HEK293T (cell line): ENCODE measurements around the gene FAM120B.
A peak's percentile ranks its signal among the peaks of the same experiment; 100 is the strongest.

Source experiments
- CTCF ChIA-PET: fragments of 350-600 bp; formaldehyde crosslinking; extraction: SDS; loops from one replicate; lab custom pipeline; 2021; ENCODE audit warnings: antibody characterized with exemption, inconsistent platforms; lab: Yijun Ruan, JAX
- POLR2A ChIA-PET: fragments of 350-600 bp; formaldehyde crosslinking; extraction: SDS; loops from one replicate; lab custom pipeline; 2020; ENCODE audit warnings: antibody characterized with exemption, inconsistent platforms; lab: Yijun Ruan, JAX
- DNase-seq: peaks from one replicate; pipeline ENCODE4 v3.0.0; 2012; ENCODE audit warnings: mixed read lengths; ENCODE audit errors: extremely low spot score
- ARNT ChIP-seq: fragments of 450-650 bp; IDR thresholded peaks from 2 replicates; pipeline ENCODE4 v1.6.1; 2017; ENCODE audit warnings: mild to moderate bottlenecking
- BHLHE40 ChIP-seq: fragments of 450-650 bp; IDR thresholded peaks from 2 replicates; pipeline ENCODE4 v1.6.1; 2016; ENCODE audit warnings: mild to moderate bottlenecking, moderate library complexity, borderline replicate concordance
- CTBP1 ChIP-seq: fragments of 450-650 bp; IDR thresholded peaks from 2 replicates; pipeline ENCODE4 v1.6.1; 2016; ENCODE audit warnings: borderline replicate concordance
- ELF4 ChIP-seq: fragments of 450-650 bp; IDR thresholded peaks from 2 replicates; pipeline ENCODE4 v1.6.1; 2017; ENCODE audit warnings: antibody characterized with exemption
- FOXA1 ChIP-seq: fragments of 450-650 bp; IDR thresholded peaks from 2 replicates; pipeline ENCODE4 v1.6.1; 2016; ENCODE audit warnings: mild to moderate bottlenecking
- FOXK2 ChIP-seq: fragments of 450-650 bp; IDR thresholded peaks from 2 replicates; pipeline ENCODE4 v1.6.1; 2016; ENCODE audit warnings: mild to moderate bottlenecking
- FOXM1 ChIP-seq: fragments of 450-650 bp; IDR thresholded peaks from 2 replicates; pipeline ENCODE4 v1.6.1; 2017; ENCODE audit warnings: mild to moderate bottlenecking, borderline replicate concordance
- HDGF ChIP-seq: fragments of 450-650 bp; IDR thresholded peaks from 2 replicates; pipeline ENCODE4 v1.6.1; 2017; ENCODE audit warnings: antibody characterized with exemption, borderline replicate concordance
- L3MBTL2 ChIP-seq: fragments of 450-650 bp; conservative IDR thresholded peaks from 2 replicates; pipeline ENCODE4 v1.6.1; 2016; ENCODE audit warnings: mild to moderate bottlenecking
- LEF1 ChIP-seq: fragments of 450-650 bp; IDR thresholded peaks from 2 replicates; pipeline ENCODE4 v1.6.1; 2017; ENCODE audit warnings: mild to moderate bottlenecking, borderline replicate concordance
- NFRKB ChIP-seq: fragments of 450-650 bp; IDR thresholded peaks from 2 replicates; pipeline ENCODE4 v1.6.1; 2016; ENCODE audit warnings: mild to moderate bottlenecking, moderate library complexity
- PKNOX1 ChIP-seq: fragments of 450-650 bp; IDR thresholded peaks from 2 replicates; pipeline ENCODE4 v1.6.1; 2016
- SP1 ChIP-seq: fragments of 450-650 bp; IDR thresholded peaks from 2 replicates; pipeline ENCODE4 v1.6.1; 2017
- SUZ12 ChIP-seq: fragments of 450-650 bp; IDR thresholded peaks from 2 replicates; pipeline ENCODE4 v1.6.1; 2016; ENCODE audit warnings: mild to moderate bottlenecking
- TARDBP ChIP-seq: fragments of 450-650 bp; IDR thresholded peaks from 2 replicates; pipeline ENCODE4 v1.6.1; 2016
- ZNF384 ChIP-seq: fragments of 450-650 bp; IDR thresholded peaks from 2 replicates; pipeline ENCODE4 v1.6.1; 2016

The FAM120B gene

GRCh38 chr6:170288091-170288631 is 18.4 kb upstream of the FAM120B start:
- no peak for TF ChIP-seq FOXA1
- TF ChIP-seq ZNF384 = no peak
- no peak for TF ChIP-seq ARNT
- no peak for TF ChIP-seq FOXK2
- TF ChIP-seq SUZ12 = no peak
- TF ChIP-seq HDGF = no peak
- TF ChIP-seq L3MBTL2 = no peak
- TF ChIP-seq BHLHE40 = no peak
- TF ChIP-seq FOXM1 = no peak
- TF ChIP-seq LEF1 = no peak
- no peak for TF ChIP-seq PKNOX1
- no peak for TF ChIP-seq NFRKB
- TF ChIP-seq TARDBP = no peak
- no peak for TF ChIP-seq SP1
- no peak for TF ChIP-seq CTBP1
- TF ChIP-seq ELF4 = no peak
- ChIA-PET CTCF (no interaction called here), POLR2A (no interaction called here)
- no peak for DNase-seq

GRCh38 chr6:170288852-170289179 is 17.7 kb upstream of the FAM120B start:
- CTCF ChIA-PET = no interaction called here
- TF ChIP-seq FOXA1 (no peak), SP1 (no peak), TARDBP (no peak), FOXK2 (no peak), HDGF (no peak), ZNF384 (no peak), FOXM1 (no peak), ARNT (no peak), SUZ12 (no peak), NFRKB (no peak), BHLHE40 (no peak), ELF4 (no peak)
- POLR2A ChIA-PET = no interaction called here

GRCh38 chr6:170289180-170289931 is 17.2 kb upstream of the FAM120B start:
- ChIA-PET POLR2A (interaction anchor here (0.5 to 1.2 kb wide), 3 partner anchors 24 to 486 kb away, joined by 3 to 4 read pairs (median 4); no protein-coding TSS in a partner anchor), CTCF (no interaction called here)
- TF ChIP-seq SUZ12 = no peak
- TF ChIP-seq NFRKB = no peak
- no peak for TF ChIP-seq ELF4
- TF ChIP-seq TARDBP = no peak
- TF ChIP-seq L3MBTL2 = no peak
- no peak for TF ChIP-seq ZNF384
- no peak for TF ChIP-seq FOXK2
- no peak for TF ChIP-seq LEF1
- no peak for TF ChIP-seq HDGF
- TF ChIP-seq PKNOX1 = no peak
- TF ChIP-seq FOXA1 = no peak
- TF ChIP-seq BHLHE40 = no peak
- no peak for TF ChIP-seq SP1
- TF ChIP-seq ARNT = no peak
- TF ChIP-seq FOXM1 = no peak
- TF ChIP-seq CTBP1 = no peak
- DNase-seq = no peak

More at GRCh38 chr6:170288852-170289179, 17.7 kb upstream of the FAM120B start:
- no peak for DNase-seq

GRCh38 chr6:170289951-170290295 is 16.6 kb upstream of the FAM120B start:
- ChIA-PET CTCF (no interaction called here), POLR2A (interaction anchor here (1.0 to 1.5 kb wide), 3 partner anchors 24 to 588 kb away, joined by 4 read pairs; partner anchors contain the start of genes C6orf120 and WDR27)
- TF ChIP-seq NFRKB (no peak), L3MBTL2 (peak; percentile 55)
- no peak for DNase-seq

GRCh38 chr6:170290296-170291128 is 16.0 kb upstream of the FAM120B start, which contains the start of gene DLL1:
DLL1 (minus strand) TSS chr6:170291078; CDS start chr6:170290139, 939 bp downstream.
- DNase-seq = peak; percentile 66
- CTCF ChIA-PET = no interaction called here
- TF ChIP-seq ZNF384 = no peak
- no peak for TF ChIP-seq ELF4
- TF ChIP-seq FOXM1 = no peak
- TF ChIP-seq CTBP1 = no peak
- TF ChIP-seq HDGF = no peak
- TF ChIP-seq NFRKB = no peak
- TF ChIP-seq SP1 = no peak
- no peak for TF ChIP-seq FOXK2
- no peak for TF ChIP-seq SUZ12
- TF ChIP-seq PKNOX1 = no peak
- no peak for TF ChIP-seq TARDBP
- TF ChIP-seq ARNT = no peak
- no peak for TF ChIP-seq LEF1
- TF ChIP-seq FOXA1 = no peak
- TF ChIP-seq L3MBTL2 = no peak
- TF ChIP-seq BHLHE40 = no peak
- POLR2A ChIA-PET = interaction anchor here (1.0 to 1.5 kb wide), 3 partner anchors 23 to 589 kb away, joined by 4 read pairs; partner anchors contain the start of genes C6orf120 and WDR27
